Activated CD4-positive, alpha-beta T cell treated with anti-CD3 and anti-CD28 coated beads, Interleukin-2, amount 50 U/mL, for 16 hours (primary cell): ENCODE measurements around the gene CYFIP1.

Experiments
- DNase-seq: peaks from one replicate; pipeline ENCODE4 v3.0.0-alpha.2; 2020

The CYFIP1 gene

GRCh38 chr15:22915866-22916515 is 64.2 kb downstream of the CYFIP1 start:
- DNase-seq: no peak

- no peak for DNase-seq
Observed at GRCh38 chr15:22913646-22914380, 66.4 kb downstream of the CYFIP1 start.

GRCh38 chr15:22912256-22912655 is 67.9 kb downstream of the CYFIP1 start:
- no peak for DNase-seq

- DNase-seq: no peak
Observed at GRCh38 chr15:22911306-22911705, 68.9 kb downstream of the CYFIP1 start.

GRCh38 chr15:22908830-22909229 is 71.3 kb downstream of the CYFIP1 start:
- no peak for DNase-seq

GRCh38 chr15:22907161-22907950 is 72.8 kb downstream of the CYFIP1 start:
- no peak for DNase-seq

GRCh38 chr15:22904736-22905135 is 75.4 kb downstream of the CYFIP1 start:
- no peak for DNase-seq

- no peak for DNase-seq
Observed at GRCh38 chr15:22903961-22904534, 76.1 kb downstream of the CYFIP1 start.

GRCh38 chr15:22903427-22903826 is 76.7 kb downstream of the CYFIP1 start:
- no peak for DNase-seq

GRCh38 chr15:22902981-22903380 is 77.2 kb downstream of the CYFIP1 start:
- DNase-seq: no peak

GRCh38 chr15:22902578-22902977 is 77.6 kb downstream of the CYFIP1 start:
- no peak for DNase-seq

GRCh38 chr15:22902046-22902445 is 78.1 kb downstream of the CYFIP1 start:
- DNase-seq: no peak

GRCh38 chr15:22895465-22896190 is 84.5 kb downstream of the CYFIP1 start:
- peak; percentile 88 for DNase-seq

GRCh38 chr15:22893881-22894280 is 86.3 kb downstream of the CYFIP1 start:
- DNase-seq: no peak

- DNase-seq: no peak
Observed at GRCh38 chr15:22893081-22893480, 87.1 kb downstream of the CYFIP1 start.

GRCh38 chr15:22892333-22892732 is 87.8 kb downstream of the CYFIP1 start:
- no peak for DNase-seq

- no peak for DNase-seq
Observed at GRCh38 chr15:22891426-22892210, 88.5 kb downstream of the CYFIP1 start.

- DNase-seq: no peak
Observed at GRCh38 chr15:22890296-22890695, 89.9 kb downstream of the CYFIP1 start.

- DNase-seq: no peak
Observed at GRCh38 chr15:22889146-22889818, 90.9 kb downstream of the CYFIP1 start.

- DNase-seq: no peak
Observed at GRCh38 chr15:22888120-22888859, 91.9 kb downstream of the CYFIP1 start.
